NCI-H748 (cell line): ENCODE results near the gene TDRD12.
"Not testable (repeated sequence)": the region's sequence is repeated elsewhere in the genome, so short reads cannot be mapped to it uniquely, and the experiment has no call there.

ENCODE experiments used
- DNase-seq: peaks from one replicate; lab custom pipeline; 2025; ENCODE audit not compliant: unreplicated experiment; lab: John Stamatoyannopoulos, UW

Gene TDRD12

GRCh38 chr19:32866061-32866460, 146.5 kb downstream of the TDRD12 start:
- DNase-seq: no peak

DNA sequence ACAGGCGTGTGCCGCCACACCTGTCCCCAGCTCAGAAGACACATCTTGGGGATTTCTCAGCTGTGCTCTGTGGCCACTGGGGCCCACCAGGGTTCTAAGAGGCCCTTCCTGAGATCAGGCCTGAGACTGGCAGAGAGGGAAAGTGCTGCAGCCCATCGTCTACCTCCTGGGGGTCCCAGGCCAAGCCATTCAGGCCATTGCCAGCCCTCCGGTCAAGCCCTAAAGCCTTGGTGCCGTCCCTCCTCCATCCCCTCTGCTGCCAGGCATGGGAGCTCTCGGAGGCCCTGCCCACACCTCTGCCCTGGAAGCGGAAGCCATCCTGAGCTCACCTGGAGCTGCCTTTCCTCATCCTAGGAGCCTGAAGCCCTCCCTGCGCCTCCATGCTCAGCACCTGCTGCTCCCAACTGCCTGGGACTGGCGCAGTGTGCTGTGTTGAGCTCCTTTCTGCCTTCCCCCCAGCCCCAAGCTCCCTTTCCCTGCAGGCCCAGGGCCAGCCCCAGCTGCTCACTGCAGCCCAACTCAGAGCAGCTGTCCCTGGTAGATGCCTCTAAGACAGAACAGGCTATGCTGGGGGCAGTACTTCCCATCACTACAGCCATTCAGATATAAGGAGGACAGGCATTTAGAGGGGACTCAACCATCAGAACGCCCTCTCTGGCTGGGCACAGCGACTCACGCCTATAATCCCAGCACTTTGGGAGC, 147.1 kb downstream of the TDRD12 start:
- no peak for DNase-seq

DNA sequence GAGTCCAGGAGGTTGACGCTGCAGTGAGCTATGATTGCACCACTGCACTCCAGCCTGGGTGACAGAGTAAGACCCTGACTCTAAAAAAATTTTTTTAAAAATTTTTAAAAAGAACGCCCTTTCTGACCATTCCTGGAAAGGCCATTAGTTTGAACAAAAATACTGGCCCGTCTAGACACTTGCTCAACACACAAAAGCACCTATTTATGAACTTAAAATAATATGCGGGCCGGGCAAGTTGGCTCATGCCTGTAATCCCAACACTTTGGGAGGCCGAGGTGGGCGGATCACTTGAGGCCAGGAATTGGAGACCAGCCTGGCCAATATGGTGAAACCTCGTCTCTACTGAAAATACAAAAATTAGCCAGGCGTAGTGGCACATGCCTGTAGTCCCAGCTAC, 147.9 kb downstream of the TDRD12 start:
- not testable (repeated sequence) for DNase-seq

DNA sequence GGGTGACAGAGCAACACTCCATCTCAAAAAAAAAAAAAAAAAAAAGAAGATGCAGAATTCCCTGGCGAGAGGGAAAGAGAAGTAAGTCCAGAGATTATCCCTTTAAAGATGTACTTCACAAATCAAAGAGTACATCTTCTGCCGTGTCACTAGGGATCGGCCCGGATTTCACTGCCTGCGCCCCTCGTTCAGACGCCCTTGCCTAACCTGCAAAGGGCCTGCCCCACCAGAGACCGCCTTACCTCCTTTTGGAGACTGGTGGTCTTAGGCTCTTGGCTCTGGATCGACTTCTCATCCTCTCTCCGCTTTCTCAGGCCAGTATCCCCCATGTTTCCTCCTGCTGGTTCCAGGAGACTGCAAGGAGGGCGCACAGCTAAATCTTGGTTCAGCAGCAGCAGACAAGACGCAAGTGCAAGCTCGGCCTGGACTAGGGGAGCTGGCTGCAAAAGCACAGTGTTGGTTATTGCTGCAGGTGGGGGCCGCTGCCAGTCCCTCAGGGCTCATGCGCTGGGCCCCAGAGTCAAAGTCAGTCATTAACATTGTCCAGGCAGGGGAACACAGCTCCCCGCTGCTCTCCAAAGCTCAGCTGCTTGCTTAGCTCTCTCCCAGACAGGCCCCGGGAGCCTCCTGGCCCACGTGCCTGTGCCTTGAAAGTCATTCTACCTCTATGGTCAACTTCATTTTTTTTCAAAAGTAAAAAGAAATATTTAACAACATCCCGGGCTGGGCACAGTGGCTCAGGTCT, 148.8 kb downstream of the TDRD12 start:
- DNase-seq: no peak

- DNase-seq: no peak
These were observed 149.9 kb downstream of the TDRD12 start, which contains the start of gene SLC7A9 for GRCh38 chr19:32869369-32869965. SLC7A9 (minus strand) TSS chr19:32869767; CDS start chr19:32868534, 1,233 bp downstream.

DNA sequence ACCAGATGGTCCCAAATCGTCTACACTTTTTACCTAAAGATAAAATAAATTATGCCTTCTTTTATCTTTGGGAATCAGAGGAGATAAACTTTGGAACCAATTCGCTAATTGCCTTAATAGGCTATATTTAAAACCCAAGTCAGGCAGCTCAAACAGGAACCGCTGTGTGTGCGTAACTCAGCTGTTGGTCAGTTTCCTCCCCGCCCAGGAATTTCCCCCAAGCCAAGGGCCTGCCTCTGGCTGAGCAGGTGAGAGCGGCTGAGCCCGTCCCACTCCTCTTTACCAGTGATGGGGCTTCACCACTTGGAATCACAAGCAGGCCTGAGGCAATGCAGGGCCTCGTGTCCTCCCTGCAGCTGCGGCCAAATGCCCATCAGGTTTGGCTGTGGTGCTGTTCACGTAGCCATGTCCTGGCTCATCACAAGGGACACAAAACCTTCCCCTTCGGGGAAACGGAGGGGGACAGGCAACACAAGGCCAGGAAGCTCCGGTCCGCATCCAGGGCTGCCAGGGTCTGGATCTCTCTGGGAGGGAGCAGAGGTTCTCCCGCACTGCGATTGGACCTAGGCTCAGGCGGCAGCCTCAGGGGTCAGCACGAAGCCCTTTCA, 150.5 kb downstream of the TDRD12 start:
- no peak for DNase-seq

GRCh38 chr19:32870981-32871451, 151.4 kb downstream of the TDRD12 start:
- peak; percentile 18 for DNase-seq

- DNase-seq: no peak
These were observed 152.8 kb downstream of the TDRD12 start for GRCh38 chr19:32872391-32872790.

DNA sequence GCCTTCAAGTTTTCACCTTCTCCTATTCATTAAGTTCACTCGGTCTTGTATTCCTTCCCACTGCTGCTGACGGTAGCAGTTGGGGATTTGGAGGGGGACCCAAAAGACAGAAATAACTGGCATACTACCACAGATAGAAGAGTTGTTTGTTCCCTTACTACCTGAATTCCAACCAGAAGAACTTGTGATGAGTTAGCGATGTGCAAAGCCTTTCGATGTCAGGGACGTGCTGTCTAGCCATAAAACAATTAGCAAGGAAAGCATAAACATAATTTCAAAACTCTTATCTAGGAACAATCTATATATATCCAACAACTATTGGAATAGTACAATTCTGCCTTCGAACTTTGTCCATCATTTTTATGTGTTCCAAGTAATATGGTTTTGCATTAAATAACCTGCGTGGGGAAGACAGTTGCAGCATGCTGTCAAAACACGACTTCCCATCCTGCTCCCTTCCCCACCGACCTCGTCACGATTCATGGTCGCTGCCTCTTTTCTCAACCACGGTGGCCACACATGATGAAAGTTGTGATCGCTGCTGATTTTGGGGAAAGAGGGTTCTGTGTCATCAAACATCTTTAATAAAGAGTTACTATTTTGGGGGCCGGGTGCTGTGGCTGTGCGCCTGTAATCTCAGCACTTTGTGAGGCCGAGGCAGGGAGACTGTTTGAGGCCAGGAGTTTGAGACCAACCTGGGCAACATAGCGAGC, 153.8 kb downstream of the TDRD12 start:
- DNase-seq: no peak

- no peak for DNase-seq
These were observed 155.0 kb downstream of the TDRD12 start for GRCh38 chr19:32874605-32875004.

DNA sequence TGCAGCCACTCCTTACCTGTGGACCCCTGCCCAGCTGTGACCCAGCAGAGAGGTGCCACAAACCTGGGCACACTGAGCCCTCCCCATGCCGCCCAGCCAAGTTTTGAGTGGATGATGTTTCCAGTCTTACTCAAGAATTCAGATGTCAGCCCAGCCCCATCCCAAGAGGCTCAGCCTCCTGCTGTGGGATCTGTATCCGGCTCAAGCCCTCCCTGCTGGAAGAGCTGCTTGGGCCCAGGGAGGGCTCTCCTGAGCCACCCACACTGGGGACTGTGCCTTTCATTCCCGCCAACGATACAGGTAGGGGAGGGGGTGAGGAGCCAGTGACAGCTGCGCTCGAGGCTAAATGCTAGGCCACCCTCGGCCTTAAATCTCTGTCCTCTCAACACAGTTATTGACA, 155.9 kb downstream of the TDRD12 start:
- no peak for DNase-seq

GRCh38 chr19:32876236-32876918, 156.8 kb downstream of the TDRD12 start:
- no peak for DNase-seq

- no peak for DNase-seq
These were observed 157.3 kb downstream of the TDRD12 start for GRCh38 chr19:32876919-32877285.
